NB4 (cell line): Measurements from ENCODE around the gene TBC1D3B.

Experiments
- DNase-seq: peaks from one replicate; pipeline ENCODE4 v3.0.0; 2010; ENCODE audit warnings: low read depth
- H3K4me3 ChIP-seq: one replicate; pipeline ENCODE4 v1.5.1; 2011; ENCODE audit warnings: mild to moderate bottlenecking, low read depth, low read length, moderate library complexity
- MYC ChIP-seq: IDR thresholded peaks from 2 replicates; pipeline ENCODE4 v1.6.1; 2011; ENCODE audit warnings: low read depth, low read length
- POLR2A ChIP-seq: IDR thresholded peaks from 2 replicates; pipeline ENCODE4 v1.6.1; 2011; ENCODE audit warnings: mild to moderate bottlenecking; ENCODE audit not compliant: insufficient read length; ENCODE audit errors: extremely low read depth
- TF ChIP-seq, protein P1 (sequence below): IDR thresholded peaks from one replicate; pipeline ENCODE4 v1.5.1; 2012; ENCODE audit warnings: low read depth, low read length
- TF ChIP-seq, protein P2 (sequence below): IDR thresholded peaks from 2 replicates; pipeline ENCODE4 v1.6.1; 2011; ENCODE audit warnings: low read depth, low read length

The TBC1D3B gene

GRCh38 chr17:36135465-36135864 lies 41.0 kb downstream of the TBC1D3B start:
- DNase-seq, result peak; percentile 39
- no peak overlapping the region for H3K4me3 ChIP-seq

DNA sequence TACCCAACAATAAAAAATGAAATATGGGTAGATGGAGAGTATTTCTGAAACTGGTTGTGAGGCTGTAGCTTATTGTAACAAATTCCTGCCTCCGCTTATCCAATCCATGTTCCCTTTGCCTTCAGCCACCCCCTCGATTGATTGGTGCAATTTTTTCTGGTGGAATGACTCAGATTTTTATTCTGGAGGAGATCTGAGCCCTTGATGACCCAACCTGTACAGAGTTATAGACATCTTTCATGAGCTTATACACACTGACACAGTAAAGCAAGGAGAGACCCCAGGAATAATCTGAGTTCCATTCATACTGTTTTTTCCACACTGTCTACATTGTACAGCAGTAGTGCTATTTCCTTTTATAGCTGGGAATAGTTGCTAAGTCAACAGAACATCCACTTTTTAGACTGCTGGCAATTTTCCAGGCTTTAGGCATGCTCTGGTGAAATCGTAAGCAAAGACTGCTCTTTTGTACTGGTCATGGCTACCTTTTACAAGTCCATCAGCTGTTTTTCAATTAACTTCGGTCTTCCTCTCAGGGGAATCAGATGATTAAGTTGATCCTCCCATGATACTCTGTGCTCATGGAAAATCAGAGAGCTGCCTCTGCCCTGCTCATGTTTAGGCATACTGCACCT lies 42.7 kb downstream of the TBC1D3B start:
- TF ChIP-seq POLR2A (no peak), MYC (no peak)
- TF ChIP-seq, protein P1, sequence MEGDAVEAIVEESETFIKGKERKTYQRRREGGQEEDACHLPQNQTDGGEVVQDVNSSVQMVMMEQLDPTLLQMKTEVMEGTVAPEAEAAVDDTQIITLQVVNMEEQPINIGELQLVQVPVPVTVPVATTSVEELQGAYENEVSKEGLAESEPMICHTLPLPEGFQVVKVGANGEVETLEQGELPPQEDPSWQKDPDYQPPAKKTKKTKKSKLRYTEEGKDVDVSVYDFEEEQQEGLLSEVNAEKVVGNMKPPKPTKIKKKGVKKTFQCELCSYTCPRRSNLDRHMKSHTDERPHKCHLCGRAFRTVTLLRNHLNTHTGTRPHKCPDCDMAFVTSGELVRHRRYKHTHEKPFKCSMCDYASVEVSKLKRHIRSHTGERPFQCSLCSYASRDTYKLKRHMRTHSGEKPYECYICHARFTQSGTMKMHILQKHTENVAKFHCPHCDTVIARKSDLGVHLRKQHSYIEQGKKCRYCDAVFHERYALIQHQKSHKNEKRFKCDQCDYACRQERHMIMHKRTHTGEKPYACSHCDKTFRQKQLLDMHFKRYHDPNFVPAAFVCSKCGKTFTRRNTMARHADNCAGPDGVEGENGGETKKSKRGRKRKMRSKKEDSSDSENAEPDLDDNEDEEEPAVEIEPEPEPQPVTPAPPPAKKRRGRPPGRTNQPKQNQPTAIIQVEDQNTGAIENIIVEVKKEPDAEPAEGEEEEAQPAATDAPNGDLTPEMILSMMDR, result no peak
- TF ChIP-seq, protein P2, sequence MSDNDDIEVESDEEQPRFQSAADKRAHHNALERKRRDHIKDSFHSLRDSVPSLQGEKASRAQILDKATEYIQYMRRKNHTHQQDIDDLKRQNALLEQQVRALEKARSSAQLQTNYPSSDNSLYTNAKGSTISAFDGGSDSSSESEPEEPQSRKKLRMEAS, result no peak
- DNase-seq, result no peak
- no peak overlapping the region for H3K4me3 ChIP-seq

More at GRCh38 chr17:36135465-36135864, 41.0 kb downstream of the TBC1D3B start:
- TF ChIP-seq, protein P1, result no peak
- no peak for TF ChIP-seq MYC
- TF ChIP-seq, protein P2, result 0 out of 2 replicates have a peak, but pooled peaks have one; percentile 2
- no peak for TF ChIP-seq POLR2A

DNA sequence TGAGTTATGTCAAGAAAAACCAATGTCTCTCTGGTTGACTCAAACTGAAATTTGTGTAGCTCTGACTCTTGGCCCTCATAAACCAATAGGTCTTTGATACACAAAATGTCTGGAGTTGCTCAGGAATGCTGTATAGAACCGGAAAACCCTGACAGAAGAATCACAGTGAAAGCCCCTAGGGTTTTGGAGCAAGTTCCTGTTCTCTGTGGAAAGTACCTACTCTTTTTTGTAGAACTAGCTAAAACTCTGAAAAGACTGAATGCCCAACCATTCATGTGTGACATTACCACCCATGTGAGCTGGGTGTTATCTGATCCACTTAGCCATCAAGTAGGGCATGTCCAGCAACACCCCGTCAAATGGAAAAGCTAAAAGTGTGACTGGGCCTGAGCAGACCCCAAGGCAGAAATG lies 44.0 kb downstream of the TBC1D3B start:
- no peak for DNase-seq
- no peak overlapping the region for H3K4me3 ChIP-seq
- TF ChIP-seq MYC (no peak), POLR2A (no peak)
- TF ChIP-seq, protein P2, result no peak
- TF ChIP-seq, protein P1, result no peak

DNA sequence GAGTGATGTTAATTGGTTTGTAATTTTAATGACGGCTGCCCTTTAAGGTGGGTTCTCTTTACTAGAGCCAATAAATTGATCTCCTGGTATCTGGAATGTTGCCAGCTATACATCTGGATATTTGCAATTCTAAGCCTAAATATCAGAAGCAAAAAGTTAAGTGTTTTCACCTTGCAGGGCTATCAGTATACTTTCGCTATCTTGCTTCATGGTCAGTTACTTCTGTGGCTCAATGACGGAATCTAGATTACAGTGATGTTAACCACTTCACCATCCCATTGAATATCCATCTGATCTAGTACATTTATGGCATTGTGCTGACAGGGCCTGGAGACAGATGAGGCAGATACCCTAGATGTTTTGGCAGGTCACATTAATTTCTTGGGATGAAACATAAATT lies 44.5 kb downstream of the TBC1D3B start:
- DNase-seq, result no peak
- TF ChIP-seq POLR2A, result no peak
- TF ChIP-seq, protein P2, result no peak
- TF ChIP-seq, protein P1, result no peak
- TF ChIP-seq MYC, result no peak
- H3K4me3 ChIP-seq, result no peak overlapping the region

DNA sequence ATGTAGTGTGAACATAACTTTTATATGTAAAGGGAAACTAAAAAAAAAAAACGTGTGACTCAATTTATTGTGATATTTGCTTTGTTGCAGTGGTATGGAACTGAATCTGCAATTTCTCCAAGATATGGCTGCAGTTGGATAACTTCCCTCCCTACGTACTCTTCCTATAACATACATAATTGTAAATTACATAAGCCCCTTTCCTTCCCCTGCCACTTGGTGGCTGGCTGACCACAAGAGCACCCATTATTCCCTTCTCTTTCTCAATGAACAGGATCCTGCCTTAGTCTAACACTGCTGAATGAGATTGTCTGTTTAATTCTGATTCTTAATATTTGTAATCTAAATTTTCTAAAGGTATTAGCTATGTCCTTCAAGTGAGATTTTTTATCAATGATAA lies 45.0 kb downstream of the TBC1D3B start:
- TF ChIP-seq, protein P1, result peak; percentile 87
- TF ChIP-seq, protein P2, result no peak
- no peak for TF ChIP-seq MYC
- TF ChIP-seq POLR2A, result no peak
- no peak overlapping the region for H3K4me3 ChIP-seq
- DNase-seq, result peak; percentile 88
